ENCODE data around the gene CD2.

CD2 gene

DNA sequence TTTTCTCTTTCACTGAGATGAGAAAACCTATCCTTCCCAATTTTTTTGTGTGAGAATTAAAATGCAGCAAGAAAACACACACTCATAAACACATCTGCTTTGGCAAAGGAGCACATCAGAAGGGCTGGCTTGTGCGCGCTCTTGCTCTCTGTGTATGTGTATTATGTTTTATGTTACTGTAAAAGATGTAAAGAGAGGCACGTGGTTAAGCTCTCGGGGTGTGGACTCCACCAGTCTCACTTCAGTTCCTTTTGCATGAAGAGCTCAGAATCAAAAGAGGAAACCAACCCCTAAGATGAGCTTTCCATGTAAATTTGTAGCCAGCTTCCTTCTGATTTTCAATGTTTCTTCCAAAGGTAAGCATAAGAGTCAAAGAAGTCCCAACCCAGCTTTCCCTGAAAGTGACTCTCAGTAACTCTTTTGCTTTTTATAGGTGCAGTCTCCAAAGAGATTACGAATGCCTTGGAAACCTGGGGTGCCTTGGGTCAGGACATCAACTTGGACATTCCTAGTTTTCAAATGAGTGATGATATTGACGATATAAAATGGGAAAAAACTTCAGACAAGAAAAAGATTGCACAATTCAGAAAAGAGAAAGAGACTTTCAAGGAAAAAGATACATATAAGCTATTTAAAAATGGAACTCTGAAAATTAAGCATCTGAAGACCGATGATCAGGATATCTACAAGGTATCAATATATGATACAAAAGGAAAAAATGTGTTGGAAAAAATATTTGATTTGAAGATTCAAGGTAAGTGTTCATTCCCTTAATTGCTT is at the start of gene CD2:
Gene CD2, plus strand, starts transcription at position 233 of the 780 bp plus-strand sequence. Its CDS starts 63 bp downstream, at position 296.
- peak; percentile 69 for DNase-seq

GRCh38 chr1:116706123-116706522 is 48.1 kb upstream of the CD2 start:
- DNase-seq = no peak

GRCh38 chr1:116706841-116707240 is 47.4 kb upstream of the CD2 start:
- DNase-seq = no peak

DNA sequence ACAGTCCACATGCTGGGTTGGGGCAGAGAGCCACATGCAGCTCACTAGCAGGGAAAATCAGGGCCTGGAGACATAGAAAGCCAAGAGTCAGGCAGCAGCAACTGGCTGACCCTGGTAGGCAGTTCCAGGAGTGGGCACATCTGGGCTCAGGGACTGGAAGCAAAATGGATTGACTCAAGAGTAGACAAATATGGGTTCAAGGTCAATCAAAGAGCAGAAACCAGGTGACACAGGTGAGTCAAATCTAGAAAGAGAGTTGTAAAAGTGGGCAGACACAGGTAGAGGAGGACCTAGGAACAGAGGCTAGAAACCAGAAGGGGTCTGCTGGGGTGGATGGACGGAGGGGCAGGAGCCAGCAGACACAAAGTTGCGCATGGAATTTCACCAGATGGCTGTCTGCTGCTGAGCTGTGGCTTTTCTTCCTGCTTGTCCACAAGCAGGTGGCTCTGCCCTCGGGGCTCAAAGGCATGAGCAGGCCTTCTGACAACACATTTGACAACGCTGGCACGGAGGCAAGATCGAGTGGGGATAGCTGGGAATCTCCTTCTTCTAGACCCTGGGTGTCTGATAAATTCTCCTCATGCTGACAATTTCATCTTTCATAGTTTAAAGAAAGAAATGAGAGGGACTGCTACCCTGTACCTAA is 45.9 kb upstream of the CD2 start:
- DNase-seq = no peak

DNA sequence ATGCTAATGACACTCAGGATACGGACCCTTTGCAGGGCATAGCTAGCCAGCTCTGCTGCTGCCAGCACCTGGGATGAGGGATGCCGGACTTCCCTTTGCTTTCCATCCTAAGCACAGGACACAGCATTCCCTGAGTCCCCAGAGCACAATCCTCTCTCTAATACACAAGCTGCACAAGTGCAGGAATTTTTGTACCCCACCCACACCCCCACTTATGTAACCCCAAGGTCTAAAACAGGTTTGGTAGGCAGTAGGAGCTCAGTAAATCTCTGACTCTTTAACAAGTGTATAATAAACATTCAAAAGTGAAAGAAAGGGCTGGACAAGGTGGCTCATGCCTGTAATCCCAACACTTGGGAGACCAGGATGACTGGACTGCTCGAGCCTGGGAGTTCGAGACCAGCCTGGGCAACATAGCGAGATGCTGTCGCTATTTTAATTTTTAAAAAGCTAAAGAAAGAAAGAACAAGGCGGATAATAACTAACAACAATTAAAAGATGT is 44.5 kb upstream of the CD2 start:
- DNase-seq = no peak

GRCh38 chr1:116710420-116711262 is 43.6 kb upstream of the CD2 start:
- DNase-seq = no peak

DNA sequence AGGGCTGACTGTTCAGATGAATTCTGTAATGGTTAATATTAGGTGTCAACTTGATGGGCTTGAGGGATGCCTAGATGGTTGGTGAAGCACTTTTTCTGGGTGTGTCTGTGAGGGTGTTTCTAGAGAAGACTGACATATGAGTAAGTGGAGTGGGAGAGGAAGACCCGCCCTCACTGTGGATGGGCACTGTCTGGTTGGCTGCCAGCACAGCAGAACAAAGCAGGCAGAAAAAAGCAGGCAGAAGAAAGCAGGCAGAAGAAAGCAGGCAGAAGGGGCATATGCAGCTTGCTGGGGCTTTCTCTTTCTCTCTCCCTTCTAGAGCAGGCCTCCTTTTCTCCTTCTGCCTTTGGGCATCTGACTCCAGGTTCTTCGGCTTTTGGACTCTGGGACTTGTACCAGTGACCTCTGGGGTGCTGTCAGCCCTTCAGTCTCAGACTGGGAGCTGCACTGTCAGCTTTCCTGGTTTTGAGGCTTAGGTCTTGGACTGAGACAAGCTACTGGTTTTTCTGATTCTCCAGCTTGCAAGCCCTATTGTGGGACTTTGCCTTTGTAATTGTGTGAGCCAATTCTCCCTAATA is 42.9 kb upstream of the CD2 start:
- no peak for DNase-seq

GRCh38 chr1:116712510-116712909 is 41.7 kb upstream of the CD2 start:
- DNase-seq = no peak

DNA sequence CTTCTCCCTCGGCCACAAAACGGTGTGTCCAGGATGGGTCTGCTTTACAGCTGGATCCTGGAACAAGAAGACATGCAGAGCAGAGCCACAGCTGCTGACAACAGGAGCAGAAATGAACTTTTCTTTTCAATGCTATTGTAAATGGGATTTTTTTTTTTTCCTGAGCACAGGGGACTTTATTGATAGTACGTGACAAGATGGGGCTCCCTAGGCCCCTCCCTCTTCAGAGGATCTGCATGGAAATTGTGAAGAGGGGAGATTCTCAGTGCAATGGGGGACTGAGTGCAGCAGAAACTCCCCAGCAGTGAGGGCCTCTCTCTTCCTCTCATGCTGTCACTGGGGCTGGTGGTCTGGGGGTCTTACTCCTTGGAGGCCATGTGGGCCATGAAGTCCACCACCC is 40.8 kb upstream of the CD2 start:
- DNase-seq = no peak

GRCh38 chr1:116716391-116716790 is 37.8 kb upstream of the CD2 start:
- DNase-seq = no peak

GRCh38 chr1:116717318-116717717 is 36.9 kb upstream of the CD2 start:
- DNase-seq = no peak

DNA sequence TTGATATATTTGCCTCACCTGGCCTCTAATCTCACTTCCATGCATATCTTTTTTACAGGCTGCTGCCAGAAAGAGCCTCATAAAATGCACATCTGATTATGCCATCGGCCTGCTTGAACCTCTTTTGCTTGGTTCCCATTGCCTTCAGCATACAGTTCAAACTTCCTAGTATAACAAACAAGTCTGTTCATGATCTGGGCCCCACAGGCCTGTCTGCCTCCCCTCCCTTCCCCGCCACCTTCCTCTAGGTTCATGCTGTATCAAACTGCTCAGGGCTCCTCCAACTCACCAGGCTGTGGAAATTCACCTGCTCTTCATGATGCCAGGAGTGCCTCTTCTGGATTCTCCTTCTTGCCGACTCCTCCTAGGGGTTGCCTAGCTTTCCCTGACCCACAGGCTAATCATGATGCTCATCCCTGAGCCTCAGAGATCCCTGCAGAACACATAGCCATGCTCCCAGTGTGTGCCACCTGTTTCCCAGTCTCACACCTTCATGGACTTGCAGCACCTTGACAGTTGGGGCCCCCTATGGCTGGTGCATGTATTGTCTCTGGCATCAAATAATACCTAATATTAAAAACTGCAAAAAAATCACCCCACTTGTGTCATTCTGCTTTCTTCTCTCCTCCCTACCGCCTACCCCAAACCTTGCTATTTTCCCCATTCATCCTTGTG is 33.7 kb upstream of the CD2 start:
- DNase-seq = no peak

- no peak for DNase-seq
These were observed 33.2 kb upstream of the CD2 start for GRCh38 chr1:116721039-116721405.

DNA sequence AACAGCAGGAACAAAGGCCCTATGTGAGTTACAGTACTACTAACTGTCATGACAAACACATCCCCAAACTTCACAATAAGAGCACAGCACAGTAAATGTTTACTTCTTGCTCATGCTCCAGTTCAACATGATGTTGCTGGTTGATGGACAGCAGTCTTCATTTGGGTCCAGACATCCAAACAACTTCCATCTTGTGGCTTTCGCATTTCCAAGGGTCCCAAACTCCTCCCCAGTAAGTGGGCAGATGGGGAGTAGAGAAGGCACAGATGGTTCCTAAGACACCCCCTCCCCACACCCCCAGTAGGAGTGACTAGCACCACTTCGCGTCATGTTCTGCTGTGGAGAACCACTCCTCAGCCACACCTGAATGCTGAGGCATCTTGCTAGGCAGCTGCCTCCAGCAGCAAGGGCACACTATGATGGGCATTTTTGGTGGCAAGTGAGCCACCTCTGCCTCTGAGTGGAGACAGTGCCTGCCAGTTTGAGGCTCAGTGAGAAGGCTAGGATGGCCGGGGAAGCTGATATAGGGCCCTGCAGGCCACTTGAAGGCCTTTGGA is 32.7 kb upstream of the CD2 start:
- DNase-seq = no peak

DNA sequence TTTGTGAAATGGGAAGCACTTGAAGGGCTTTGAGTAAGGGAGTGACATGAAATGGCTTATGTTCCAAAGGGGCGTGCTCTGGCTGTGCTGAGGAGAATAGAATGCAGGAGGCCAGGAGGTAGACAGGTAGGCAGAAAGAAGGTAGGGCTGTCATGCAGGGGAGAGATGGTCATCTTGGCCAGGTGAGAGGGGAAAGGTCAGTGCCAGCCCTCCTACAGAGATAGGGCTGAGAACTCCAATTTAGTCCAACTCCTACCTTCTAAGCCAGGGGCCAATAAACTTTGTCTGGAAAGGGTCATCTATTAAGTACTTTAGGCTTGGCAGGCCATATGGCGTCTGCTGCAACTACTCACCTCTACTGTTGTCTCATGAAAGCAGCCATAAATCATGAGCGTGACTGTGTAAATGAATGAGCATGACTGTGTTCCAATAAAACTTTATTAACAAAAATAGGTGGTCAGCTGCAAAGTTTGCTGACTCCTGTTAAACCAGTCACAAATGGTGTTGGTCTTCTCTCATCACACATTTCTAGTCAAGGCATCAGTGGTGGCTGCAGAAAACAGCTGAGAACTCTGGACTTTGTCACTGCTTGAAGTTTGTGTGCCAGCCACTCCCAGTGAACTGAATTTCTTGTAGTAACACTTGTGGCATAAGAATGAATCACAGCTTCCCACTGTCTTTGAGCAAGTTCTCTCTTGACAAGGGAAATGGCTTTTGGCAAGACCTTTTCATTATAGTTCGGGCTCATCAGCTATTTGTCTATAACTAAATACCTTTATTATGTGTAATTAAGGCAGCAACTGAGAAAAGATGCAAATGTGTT is 32.0 kb upstream of the CD2 start:
- no peak for DNase-seq

DNA sequence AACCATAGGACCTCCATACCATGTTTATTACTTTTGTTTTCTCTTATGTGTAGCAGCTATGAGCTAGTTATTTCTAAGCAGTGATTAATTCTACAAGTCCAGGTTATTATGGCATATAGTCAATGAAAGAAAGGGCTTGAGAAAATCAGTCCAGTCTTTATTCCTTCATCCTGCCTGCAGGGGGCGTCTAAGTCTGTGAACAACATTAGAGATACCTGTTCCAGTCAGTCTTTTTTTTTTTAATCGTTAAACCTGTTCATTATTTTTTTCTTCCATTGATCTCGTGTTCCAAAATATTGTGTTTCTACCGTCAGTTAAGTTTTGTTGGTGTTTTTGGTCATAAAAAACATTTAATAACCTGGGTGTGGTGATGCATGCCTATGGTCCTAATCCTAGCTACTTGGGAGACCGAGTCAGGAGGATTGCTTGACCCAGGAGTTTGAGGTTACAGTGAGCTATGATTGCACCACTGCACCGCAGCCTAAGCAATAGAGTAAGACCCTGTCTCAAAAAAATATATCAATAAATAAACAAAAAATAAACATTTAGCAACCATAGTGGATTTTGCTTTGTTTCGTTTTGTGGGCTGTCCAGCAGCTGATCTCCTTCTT is 29.4 kb upstream of the CD2 start:
- DNase-seq = peak; percentile 86

- no peak for DNase-seq
These were observed 28.4 kb upstream of the CD2 start for GRCh38 chr1:116725798-116726197.

GRCh38 chr1:116726872-116727820 is 27.1 kb upstream of the CD2 start:
- no peak for DNase-seq

DNA sequence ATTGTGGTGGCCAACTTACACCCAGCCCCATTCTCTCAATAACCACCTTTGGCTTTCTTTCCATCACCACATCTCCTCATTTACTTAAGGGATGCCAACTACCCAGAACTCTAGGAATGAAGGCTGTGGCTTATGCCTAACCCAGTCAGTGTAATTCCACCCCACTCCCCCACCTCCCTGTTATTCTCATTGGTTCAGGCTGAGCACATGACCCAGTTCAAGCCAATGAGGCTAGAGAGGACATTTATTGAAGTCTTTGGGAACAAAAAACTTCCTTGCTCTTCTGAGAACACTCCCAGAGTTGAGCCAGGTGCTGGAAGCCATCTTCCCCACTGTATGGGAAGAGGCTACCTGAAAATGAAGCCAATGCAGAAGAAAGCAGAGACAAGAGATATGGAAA is 22.8 kb upstream of the CD2 start:
- DNase-seq = peak; percentile 26

GRCh38 chr1:116732726-116733125 is 21.5 kb upstream of the CD2 start:
- peak; percentile 32 for DNase-seq

Measured in activated CD8-positive, alpha-beta memory T cell treated with anti-CD3 and anti-CD28 coated beads for 24 hours (primary cell).